ENCODE data around the gene IFTAP. TPM values are rescaled to one million over a fixed set of nuclear protein-coding genes. Genes with fewer than 3 reads are reported as not detected.

IFTAP gene
- total and polyA plus RNA-seq, 2 of the 13 experiments (the other 11 are each of a cell fraction or from before 2014, with no cell fraction given) = 11.3 to 29.4 TPM

DNA sequence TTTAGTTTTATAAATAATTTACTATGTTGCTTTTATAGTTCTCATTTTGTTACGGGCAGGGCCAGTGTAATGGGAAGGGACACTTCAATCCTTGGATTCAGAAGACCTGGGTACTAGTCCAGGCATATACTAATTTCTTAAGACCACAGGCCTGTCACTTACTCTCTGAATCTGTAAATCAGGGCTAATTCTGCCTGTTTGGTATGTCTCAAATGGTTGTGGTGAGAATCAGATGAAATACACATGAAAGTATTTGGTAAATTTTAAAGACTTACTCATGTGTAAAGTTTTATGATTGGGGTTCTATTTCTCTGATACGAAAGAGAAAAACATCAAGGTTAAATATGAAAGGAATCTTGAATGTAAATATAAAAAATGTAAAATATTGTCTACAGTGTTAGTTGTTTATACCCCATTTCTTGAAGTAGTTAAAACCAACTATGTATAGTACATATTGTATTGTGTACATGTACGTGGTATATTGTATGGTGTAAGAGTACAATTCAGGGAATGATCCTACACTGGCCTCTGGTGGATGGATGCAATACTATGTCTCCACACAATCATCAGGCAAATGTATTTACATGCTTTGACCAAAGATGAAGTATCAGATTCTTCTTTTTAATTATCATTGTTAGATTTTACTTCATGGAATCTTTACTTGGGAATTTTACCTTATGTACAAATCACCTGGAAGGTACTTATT, 28.3 kb downstream of the IFTAP start:
- no peaks in the 10 kb centered on the region for H3K79me2 ChIP-seq (ENCODE audit: insufficient read depth, low read length)
- WGBS (ENCODE audit: low lambda C conversion rate) = 76% methylated on average over 3 of the region's 3 CpGs
- DNase-seq (ENCODE audit: low spot score) = peak; percentile 31
- no peaks in the 10 kb centered on the region for H3K27me3 ChIP-seq (ENCODE audit: control insufficient read depth in 1 of 2, insufficient read depth in 2 of 2, low read length in 2 of 2)
- H3K4me2 ChIP-seq (ENCODE audit: low read depth, low read length) = no peak overlapping the region
- no peak overlapping the region for H3K9ac ChIP-seq (ENCODE audit: insufficient read depth, low read depth, low read length)
- POLR2A ChIA-PET = no interaction called here
- in situ Hi-C loops (cut with HindIII; ENCODE audit: extremely low pct_ligation_motif_present, low pct_unique_long_range_greater_than_20kb) (loop anchor here (5.0 kb wide), 1 partner anchor 60 kb away; no protein-coding TSS in a partner anchor), intact Hi-C loops (cut with micrococcal nuclease; ENCODE audit: unreplicated experiment) (loop anchor here (1.0 kb wide), 1 partner anchor 58 kb away; no protein-coding TSS in a partner anchor)
- FAIRE-seq = peak; percentile 55
- no peaks in the 10 kb centered on the region for H3K9me3 ChIP-seq (ENCODE audit: low read length)
- peak; percentile 93 for ATAC-seq
- no peaks in the 10 kb centered on the region for H3K36me3 ChIP-seq (replicated peaks in 1 of 2; ENCODE audit: control insufficient read depth in 1 of 2, insufficient read depth in 2 of 2, low read length in 2 of 2)
- CTCF ChIA-PET (ENCODE audit: low intra/inter-chr PET ratio, low total read pairs) = interaction anchor here (1.7 kb wide), 1 partner anchor 58 kb away, joined by 18 read pairs; no protein-coding TSS in a partner anchor
- H3K27ac ChIP-seq (ENCODE audit: extremely low read length, insufficient read depth, low read length) = no peak overlapping the region
- no TSS peak for BruUV-seq (replicated peaks)
- H2AFZ ChIP-seq (ENCODE audit: low read length) = no peak overlapping the region
- no peaks in the 10 kb centered on the region for H4K20me1 ChIP-seq (ENCODE audit: insufficient read depth, low read length)
- H3K4me3 ChIP-seq (replicated peaks in 1 of 3; ENCODE audit: insufficient read depth in 1 of 3, low read depth in 2 of 3, low read length in 3 of 3) = no peak overlapping the region
- H3K4me1 ChIP-seq (ENCODE audit: insufficient read depth, low read length) = no peaks in the 10 kb centered on the region
- TF ChIP-seq NCOA5 (CRISPR knock-in tag; IDR thresholded peaks at IDR 0.05) = no peak
- peak; percentile 30; the same call in 1 of the 2 replicates for TF ChIP-seq SMC3 (IDR thresholded peaks at IDR 0.05; ENCODE audit: low read length)
- TF ChIP-seq YEATS4 (CRISPR knock-in tag; IDR thresholded peaks at IDR 0.05; ENCODE audit: borderline replicate concordance) = no peak
- no peak for TF ChIP-seq RBFOX2 (IDR thresholded peaks at IDR 0.05; ENCODE audit: low read depth, low read length)
- TF ChIP-seq, protein P1, sequence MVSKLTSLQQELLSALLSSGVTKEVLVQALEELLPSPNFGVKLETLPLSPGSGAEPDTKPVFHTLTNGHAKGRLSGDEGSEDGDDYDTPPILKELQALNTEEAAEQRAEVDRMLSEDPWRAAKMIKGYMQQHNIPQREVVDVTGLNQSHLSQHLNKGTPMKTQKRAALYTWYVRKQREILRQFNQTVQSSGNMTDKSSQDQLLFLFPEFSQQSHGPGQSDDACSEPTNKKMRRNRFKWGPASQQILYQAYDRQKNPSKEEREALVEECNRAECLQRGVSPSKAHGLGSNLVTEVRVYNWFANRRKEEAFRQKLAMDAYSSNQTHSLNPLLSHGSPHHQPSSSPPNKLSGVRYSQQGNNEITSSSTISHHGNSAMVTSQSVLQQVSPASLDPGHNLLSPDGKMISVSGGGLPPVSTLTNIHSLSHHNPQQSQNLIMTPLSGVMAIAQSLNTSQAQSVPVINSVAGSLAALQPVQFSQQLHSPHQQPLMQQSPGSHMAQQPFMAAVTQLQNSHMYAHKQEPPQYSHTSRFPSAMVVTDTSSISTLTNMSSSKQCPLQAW (CRISPR knock-in tag; IDR thresholded peaks at IDR 0.05) = no peak
- TF ChIP-seq, protein P2, sequence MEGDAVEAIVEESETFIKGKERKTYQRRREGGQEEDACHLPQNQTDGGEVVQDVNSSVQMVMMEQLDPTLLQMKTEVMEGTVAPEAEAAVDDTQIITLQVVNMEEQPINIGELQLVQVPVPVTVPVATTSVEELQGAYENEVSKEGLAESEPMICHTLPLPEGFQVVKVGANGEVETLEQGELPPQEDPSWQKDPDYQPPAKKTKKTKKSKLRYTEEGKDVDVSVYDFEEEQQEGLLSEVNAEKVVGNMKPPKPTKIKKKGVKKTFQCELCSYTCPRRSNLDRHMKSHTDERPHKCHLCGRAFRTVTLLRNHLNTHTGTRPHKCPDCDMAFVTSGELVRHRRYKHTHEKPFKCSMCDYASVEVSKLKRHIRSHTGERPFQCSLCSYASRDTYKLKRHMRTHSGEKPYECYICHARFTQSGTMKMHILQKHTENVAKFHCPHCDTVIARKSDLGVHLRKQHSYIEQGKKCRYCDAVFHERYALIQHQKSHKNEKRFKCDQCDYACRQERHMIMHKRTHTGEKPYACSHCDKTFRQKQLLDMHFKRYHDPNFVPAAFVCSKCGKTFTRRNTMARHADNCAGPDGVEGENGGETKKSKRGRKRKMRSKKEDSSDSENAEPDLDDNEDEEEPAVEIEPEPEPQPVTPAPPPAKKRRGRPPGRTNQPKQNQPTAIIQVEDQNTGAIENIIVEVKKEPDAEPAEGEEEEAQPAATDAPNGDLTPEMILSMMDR (CRISPR knock-in tag; IDR thresholded peaks at IDR 0.05) = peak; percentile 55
- 0 out of 2 replicates have a peak, but pooled peaks have one; percentile 9 for TF ChIP-seq CEBPG (CRISPR knock-in tag; IDR thresholded peaks at IDR 0.05)
- TF ChIP-seq ZNF136 (CRISPR knock-in tag; IDR thresholded peaks at IDR 0.05; ENCODE audit: low read depth) = no peak
- TF ChIP-seq, protein P3, sequence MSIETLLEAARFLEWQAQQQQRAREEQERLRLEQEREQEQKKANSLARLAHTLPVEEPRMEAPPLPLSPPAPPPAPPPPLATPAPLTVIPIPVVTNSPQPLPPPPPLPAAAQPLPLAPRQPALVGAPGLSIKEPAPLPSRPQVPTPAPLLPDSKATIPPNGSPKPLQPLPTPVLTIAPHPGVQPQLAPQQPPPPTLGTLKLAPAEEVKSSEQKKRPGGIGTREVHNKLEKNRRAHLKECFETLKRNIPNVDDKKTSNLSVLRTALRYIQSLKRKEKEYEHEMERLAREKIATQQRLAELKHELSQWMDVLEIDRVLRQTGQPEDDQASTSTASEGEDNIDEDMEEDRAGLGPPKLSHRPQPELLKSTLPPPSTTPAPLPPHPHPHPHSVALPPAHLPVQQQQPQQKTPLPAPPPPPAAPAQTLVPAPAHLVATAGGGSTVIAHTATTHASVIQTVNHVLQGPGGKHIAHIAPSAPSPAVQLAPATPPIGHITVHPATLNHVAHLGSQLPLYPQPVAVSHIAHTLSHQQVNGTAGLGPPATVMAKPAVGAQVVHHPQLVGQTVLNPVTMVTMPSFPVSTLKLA (IDR thresholded peaks at IDR 0.05) = no peak
- TF ChIP-seq, protein P4, sequence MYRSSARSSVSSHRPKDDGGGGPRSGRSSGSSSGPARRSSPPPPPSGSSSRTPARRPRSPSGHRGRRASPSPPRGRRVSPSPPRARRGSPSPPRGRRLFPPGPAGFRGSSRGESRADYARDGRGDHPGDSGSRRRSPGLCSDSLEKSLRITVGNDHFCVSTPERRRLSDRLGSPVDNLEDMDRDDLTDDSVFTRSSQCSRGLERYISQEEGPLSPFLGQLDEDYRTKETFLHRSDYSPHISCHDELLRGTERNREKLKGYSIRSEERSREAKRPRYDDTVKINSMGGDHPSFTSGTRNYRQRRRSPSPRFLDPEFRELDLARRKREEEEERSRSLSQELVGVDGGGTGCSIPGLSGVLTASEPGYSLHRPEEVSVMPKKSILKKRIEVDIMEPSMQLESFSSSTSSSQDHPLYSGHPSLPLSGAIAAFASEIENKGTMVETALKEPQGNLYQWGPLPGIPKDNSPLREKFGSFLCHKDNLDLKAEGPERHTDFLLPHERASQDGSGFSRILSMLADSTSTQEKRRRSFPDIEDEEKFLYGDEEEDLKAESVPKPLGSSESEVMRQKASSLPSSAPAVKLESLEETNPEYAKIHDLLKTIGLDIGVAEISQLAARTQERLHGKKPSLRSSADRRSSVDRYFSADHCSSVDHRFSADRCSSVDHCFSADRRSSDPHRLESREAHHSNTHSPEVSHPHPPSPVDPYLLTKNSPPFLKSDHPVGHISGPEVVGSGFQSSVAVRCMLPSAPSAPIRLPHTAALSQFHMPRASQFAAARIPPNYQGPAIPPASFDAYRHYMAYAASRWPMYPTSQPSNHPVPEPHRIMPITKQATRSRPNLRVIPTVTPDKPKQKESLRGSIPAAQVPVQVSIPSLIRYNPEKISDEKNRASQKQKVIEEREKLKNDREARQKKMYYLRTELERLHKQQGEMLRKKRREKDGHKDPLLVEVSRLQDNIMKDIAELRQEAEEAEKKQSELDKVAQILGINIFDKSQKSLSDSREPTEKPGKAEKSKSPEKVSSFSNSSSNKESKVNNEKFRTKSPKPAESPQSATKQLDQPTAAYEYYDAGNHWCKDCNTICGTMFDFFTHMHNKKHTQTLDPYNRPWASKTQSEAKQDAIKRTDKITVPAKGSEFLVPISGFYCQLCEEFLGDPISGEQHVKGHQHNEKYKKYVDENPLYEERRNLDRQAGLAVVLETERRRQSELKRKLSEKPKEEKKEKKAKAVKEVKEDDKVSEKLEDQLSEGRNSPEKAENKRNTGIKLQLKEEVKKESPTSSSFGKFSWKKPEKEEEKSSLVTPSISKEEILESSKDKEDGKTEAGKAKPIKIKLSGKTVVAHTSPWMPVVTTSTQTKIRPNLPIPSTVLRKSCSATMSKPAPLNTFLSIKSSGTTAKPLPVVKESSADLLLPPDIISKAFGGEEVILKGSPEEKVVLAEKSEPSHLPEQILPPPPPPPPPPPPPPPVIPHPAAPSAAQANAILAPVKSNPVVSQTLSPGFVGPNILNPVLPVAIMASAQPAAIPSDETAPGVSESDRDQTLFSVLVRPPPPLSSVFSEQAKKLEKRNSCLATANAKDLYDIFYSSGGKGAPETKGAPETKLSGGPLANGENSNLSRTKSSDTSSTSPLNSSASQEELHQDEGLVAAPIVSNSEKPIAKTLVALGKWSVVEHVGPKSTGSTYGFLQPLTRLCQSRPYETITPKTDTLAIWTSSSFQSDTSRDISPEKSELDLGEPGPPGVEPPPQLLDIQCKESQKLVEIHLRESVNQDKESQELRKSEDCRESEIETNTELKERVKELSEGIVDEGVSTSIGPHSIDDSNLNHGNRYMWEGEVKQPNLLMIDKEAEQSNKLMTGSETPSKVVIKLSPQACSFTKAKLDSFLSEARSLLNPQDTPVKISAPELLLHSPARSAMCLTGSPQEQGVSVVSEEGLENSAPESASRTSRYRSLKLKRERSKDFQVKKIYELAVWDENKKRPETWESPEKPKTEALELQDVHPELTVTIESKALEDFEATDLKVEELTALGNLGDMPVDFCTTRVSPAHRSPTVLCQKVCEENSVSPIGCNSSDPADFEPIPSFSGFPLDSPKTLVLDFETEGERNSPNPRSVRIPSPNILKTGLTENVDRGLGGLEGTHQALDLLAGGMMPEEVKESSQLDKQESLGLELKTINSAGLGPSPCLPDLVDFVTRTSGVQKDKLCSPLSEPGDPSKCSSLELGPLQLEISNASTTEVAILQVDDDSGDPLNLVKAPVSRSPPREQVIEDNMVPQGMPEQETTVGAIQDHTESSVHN (CRISPR knock-in tag; IDR thresholded peaks at IDR 0.05) = no peak

Data from HepG2 (cell line).